IMR-90 (cell line): Measurements from ENCODE around the gene VWA8. TPM values are rescaled to one million over a fixed set of nuclear protein-coding genes. Genes with fewer than 3 reads are reported as not detected.

Source experiments
- ATAC-seq: fragments of 200-7000 bp; cut with Tn5 transposase; 2 replicates; pipeline ENCODE4 v1.9.1; 2020; ENCODE audit warnings: low read depth, mild to moderate bottlenecking, moderate library complexity
- BruUV-seq: library from RNA; stranded (reverse); fragments of 400-500 nt; replicated peaks from 2 replicates; lab custom pipeline; 2021; lab: Mats Ljungman, UMichigan
- CTCF ChIA-PET: fragments of 300-600 bp; formaldehyde crosslinking; extraction: SDS; loops from one replicate; lab custom pipeline; 2021; ENCODE audit warnings: antibody characterized with exemption; lab: Yijun Ruan, JAX
- POLR2A ChIA-PET: fragments of 300-600 bp; sonication (Branson Sonifier 250); formaldehyde crosslinking; loops from one replicate; lab custom pipeline; 2022; ENCODE audit warnings: antibody characterized with exemption; ENCODE audit not compliant: unreplicated experiment; lab: Charles Lee
- DNase-seq: peaks from one replicate; pipeline ENCODE4 v3.0.0; 2013
- H2AFZ ChIP-seq: replicated peaks from 2 replicates; pipeline ENCODE3; 2013; ENCODE audit warnings: low read length, mild to moderate bottlenecking; ENCODE audit not compliant: poor library complexity
- H2AK5ac ChIP-seq: 2 replicates; pipeline ENCODE4 v1.6.1; 2013; ENCODE audit warnings: low read depth, low read length, inconsistent platforms
- H2AK9ac ChIP-seq: replicated peaks from 2 replicates; pipeline ENCODE3; 2013; ENCODE audit warnings: mild to moderate bottlenecking, low read depth, low read length, moderate library complexity; ENCODE audit not compliant: poor library complexity
- H2BK120ac ChIP-seq: 2 replicates; pipeline ENCODE4 v1.6.1; 2013; ENCODE audit warnings: low read depth, low read length, inconsistent platforms
- H2BK15ac ChIP-seq: 3 replicates; pipeline ENCODE4 v1.6.1; 2013; ENCODE audit warnings: low read depth, low read length, inconsistent platforms
- H2BK20ac ChIP-seq: 2 replicates; pipeline ENCODE4 v1.6.1; 2013; ENCODE audit warnings: low read depth, mild to moderate bottlenecking, inconsistent platforms, low read length, moderate library complexity
- H2BK5ac ChIP-seq: 2 replicates; pipeline ENCODE4 v1.6.1; 2013; ENCODE audit warnings: mild to moderate bottlenecking, low read depth, low read length, inconsistent platforms; ENCODE audit not compliant: poor library complexity, severe bottlenecking
- H3K14ac ChIP-seq: replicated peaks from 2 replicates; pipeline ENCODE4 v1.6.1; 2013; ENCODE audit warnings: low read depth, low read length, inconsistent platforms
- H3K18ac ChIP-seq: 2 replicates; pipeline ENCODE4 v1.6.1; 2013; ENCODE audit warnings: low read depth, low read length, control low read depth
- H3K23ac ChIP-seq: 2 replicates; pipeline ENCODE4 v1.6.1; 2013; ENCODE audit warnings: low read depth, low read length, inconsistent platforms
- H3K27ac ChIP-seq: 2 replicates; pipeline ENCODE4 v1.5.1; 2013; ENCODE audit warnings: mild to moderate bottlenecking, control low read depth, low read length; ENCODE audit not compliant: insufficient read depth
- H3K27me3 ChIP-seq: 2 replicates; pipeline ENCODE4 v1.6.1; 2013; ENCODE audit warnings: low read length; ENCODE audit not compliant: control insufficient read depth, insufficient read depth
- H3K36me3 ChIP-seq: 2 replicates; pipeline ENCODE4 v1.6.1; 2013; ENCODE audit warnings: low read length, mixed read lengths; ENCODE audit not compliant: control insufficient read depth, insufficient read depth
- H3K4ac ChIP-seq: 2 replicates; pipeline ENCODE4 v1.6.1; 2013; ENCODE audit warnings: low read depth, low read length, inconsistent platforms
- H3K4me1 ChIP-seq: 2 replicates; pipeline ENCODE4 v1.6.1; 2013; ENCODE audit warnings: low read length, mixed read lengths; ENCODE audit not compliant: control insufficient read depth, insufficient read depth
- H3K4me2 ChIP-seq: 2 replicates; pipeline ENCODE4 v1.6.1; 2013; ENCODE audit warnings: low read depth, mild to moderate bottlenecking, control low read depth, low read length, moderate library complexity
- H3K4me3 ChIP-seq: 2 replicates; pipeline ENCODE4 v1.5.1; 2013; ENCODE audit warnings: low read depth, mild to moderate bottlenecking, control low read depth, low read length, moderate library complexity; ENCODE audit not compliant: insufficient read depth
- H3K56ac ChIP-seq: 2 replicates; pipeline ENCODE4 v1.6.1; 2013; ENCODE audit warnings: low read length, inconsistent platforms; ENCODE audit not compliant: insufficient read depth; ENCODE audit errors: extremely low read depth
- H3K79me1 ChIP-seq, 2 experiments: 2 replicates each; pipeline ENCODE4 v1.6.1; 2013; ENCODE audit warnings: low read length in 2 of 2, inconsistent platforms in 1 of 2, low read depth in 1 of 2
- H3K9ac ChIP-seq: 2 replicates; pipeline ENCODE4 v1.6.1; 2013; ENCODE audit warnings: low read depth, low read length, control low read depth
- H3K9me1 ChIP-seq: 2 replicates; pipeline ENCODE4 v1.6.1; 2013; ENCODE audit warnings: low read length, inconsistent platforms; ENCODE audit not compliant: insufficient read depth
- H3K9me3 ChIP-seq: 2 replicates; pipeline ENCODE4 v1.6.1; 2013; ENCODE audit warnings: low read length; ENCODE audit not compliant: control insufficient read depth, insufficient read depth
- H4K20me1 ChIP-seq: 2 replicates; pipeline ENCODE4 v1.6.1; 2013; ENCODE audit warnings: low read length, inconsistent platforms; ENCODE audit not compliant: insufficient read depth
- H4K5ac ChIP-seq: 2 replicates; pipeline ENCODE4 v1.6.1; 2013; ENCODE audit warnings: mild to moderate bottlenecking, low read depth, low read length, control low read depth
- H4K8ac ChIP-seq, 2 experiments: 2 replicates each; pipeline ENCODE4 v1.6.1; 2013; ENCODE audit warnings: low read depth in 2 of 2, low read length in 2 of 2, control low read depth in 1 of 2, inconsistent platforms in 1 of 2
- H4K91ac ChIP-seq: 2 replicates; pipeline ENCODE4 v1.6.1; 2013; ENCODE audit warnings: low read depth, low read length, inconsistent platforms; ENCODE audit not compliant: insufficient read depth
- SMC3 ChIP-seq: fragments of 150-350 bp; IDR thresholded peaks from 2 replicates; pipeline ENCODE4 v1.6.1; 2016; ENCODE audit warnings: low read depth, mild to moderate bottlenecking, antibody characterized with exemption, low read length, moderate library complexity
- WGBS, 2 experiments: methylation state at CpG; one replicate each; pipeline versions ENCODE4 v1.1.5 to v1.1.7; 2013; ENCODE audit warnings: missing lambda C conversion rate in 2 of 2; ENCODE audit not compliant: insufficient read length in 1 of 2; ENCODE audit errors: extremely low coverage in 2 of 2; 5-methylcytosine and 5-hydroxymethylcytosine counted together
- dilution Hi-C: fragments of 300-500 bp; cut with HindIII; formaldehyde crosslinking; loops from one replicate; pipeline ENCODE4 v1.14.3; 2018; ENCODE audit warnings: low sequenced_read_pairs; ENCODE audit not compliant: unreplicated experiment
- in situ Hi-C: fragments of 300-500 bp; cut with MboI; formaldehyde crosslinking; loops from 3 replicates; pipeline ENCODE4 v1.14.3; 2019; ENCODE audit warnings: low sequenced_read_pairs, inconsistent platforms, mixed read lengths
- intact Hi-C: fragments of 100-400 bp; cut with micrococcal nuclease; formaldehyde crosslinking; loops from 2 replicates; pipeline ENCODE4 v1.10.0; 2022
- polyA plus RNA-seq, 3 experiments: library from polyadenylated mRNA; depleted of rRNA; stranded (reverse); fragments of >200 nt; gene quantifications; 2 replicates each; pipeline ENCODE4 v1.2.3, GENCODE V29; 2012; ENCODE audit warnings: low replicate concordance in 1 of 3
- total RNA-seq: library from RNA; depleted of rRNA; stranded (reverse); fragments of >200 nt; gene quantifications from 2 replicates; pipeline ENCODE4 v1.2.3, GENCODE V29; 2012

The VWA8 gene
- total and polyA plus RNA-seq, 2 of the 4 experiments (the other 2 are of a cell fraction), result 5.9 to 18.3 TPM

GRCh38 chr13:41716236-41716635 lies 244.7 kb downstream of the VWA8 start:
- H3K14ac ChIP-seq, result no peak overlapping the region
- WGBS, 2 experiments, result no CpG with 5 or more reads among the region's 1 CpG
- ATAC-seq, result no peak
- in situ Hi-C loops (no loop called here), intact Hi-C loops (no loop called here), dilution Hi-C loops (no loop called here)
- H2BK20ac ChIP-seq, result no peak overlapping the region
- H3K9me3 ChIP-seq, result no peaks in the 10 kb centered on the region
- H4K20me1 ChIP-seq, result no peaks in the 10 kb centered on the region
- no peak overlapping the region for H4K5ac ChIP-seq
- DNase-seq, result no peak
- H3K36me3 ChIP-seq, result peaks cover 3% of the 10 kb centered on the region; the same call in 1 of the 2 replicates
- no peak overlapping the region for H2AFZ ChIP-seq
- no peak overlapping the region for H2BK5ac ChIP-seq
- H3K18ac ChIP-seq, result no peak overlapping the region
- H2AK5ac ChIP-seq, result no peak overlapping the region
- H3K4me1 ChIP-seq, result no peaks in the 10 kb centered on the region
- TF ChIP-seq SMC3, result no peak
- no peak overlapping the region for H4K8ac ChIP-seq
- no peak overlapping the region for H3K4me3 ChIP-seq
- POLR2A ChIA-PET, result no interaction called here
- no peaks in the 10 kb centered on the region for H3K9me1 ChIP-seq
- H3K56ac ChIP-seq, result no peak overlapping the region
- H3K27ac ChIP-seq, result no peak overlapping the region
- H3K23ac ChIP-seq, result no peak overlapping the region
- no peak overlapping the region for H3K9ac ChIP-seq
- H3K27me3 ChIP-seq, result no peaks in the 10 kb centered on the region
- no peak overlapping the region for H3K4me2 ChIP-seq
- H4K91ac ChIP-seq, result no peak overlapping the region
- BruUV-seq, result no TSS peak
- no peak overlapping the region for H2BK120ac ChIP-seq
- no peak overlapping the region for H3K4ac ChIP-seq
- no peaks in the 10 kb centered on the region for H3K79me1 ChIP-seq
- CTCF ChIA-PET, result no interaction called here
- H2AK9ac ChIP-seq, result no peak overlapping the region
- H2BK15ac ChIP-seq, result no peak overlapping the region
